Measurements from ENCODE around the gene MYH14. TPM values are rescaled to one million over a fixed set of nuclear protein-coding genes. Genes with fewer than 3 reads are reported as not detected.

MYH14 gene
- total and polyA plus RNA-seq, 2 of the 4 experiments (the other 2 are of a cell fraction): not detected

DNA sequence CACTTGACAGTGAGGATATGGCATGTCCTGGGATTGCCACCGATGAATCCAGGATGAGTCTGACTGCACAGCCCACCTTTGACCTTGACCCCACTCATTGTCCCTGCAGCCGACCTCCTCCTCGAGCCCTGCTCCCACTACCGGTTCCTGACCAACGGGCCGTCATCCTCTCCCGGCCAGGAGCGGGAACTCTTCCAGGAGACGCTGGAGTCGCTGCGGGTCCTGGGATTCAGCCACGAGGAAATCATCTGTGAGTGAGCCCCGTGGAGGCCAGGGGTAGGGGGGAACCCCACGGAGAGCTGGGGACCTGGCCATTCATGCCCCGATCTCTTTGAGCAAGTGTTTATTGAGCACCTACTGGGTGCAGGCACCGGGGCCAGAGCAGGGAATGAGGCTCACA lies 28.4 kb downstream of the MYH14 start:
- no peak overlapping the region for H3K56ac ChIP-seq (ENCODE audit: extremely low read depth, insufficient read depth, low read length)
- H3K4ac ChIP-seq (ENCODE audit: low read depth, low read length): no peak overlapping the region
- in situ Hi-C loops (cut with MboI; ENCODE audit: low sequenced_read_pairs) (no loop called here), dilution Hi-C loops (cut with HindIII; ENCODE audit: low sequenced_read_pairs, unreplicated experiment) (no loop called here), intact Hi-C loops (cut with micrococcal nuclease) (no loop called here)
- ATAC-seq (ENCODE audit: low read depth) (no peak), DNase-seq (no peak)
- H2AFZ ChIP-seq (replicated peaks; ENCODE audit: low read length, poor library complexity): no peak overlapping the region
- no peak for TF ChIP-seq FOS (IDR thresholded peaks at IDR 0.05; ENCODE audit: low read depth, low read length)
- TF ChIP-seq SMC3 (IDR thresholded peaks at IDR 0.05; ENCODE audit: low read depth, low read length): no peak
- TF ChIP-seq, protein P1, sequence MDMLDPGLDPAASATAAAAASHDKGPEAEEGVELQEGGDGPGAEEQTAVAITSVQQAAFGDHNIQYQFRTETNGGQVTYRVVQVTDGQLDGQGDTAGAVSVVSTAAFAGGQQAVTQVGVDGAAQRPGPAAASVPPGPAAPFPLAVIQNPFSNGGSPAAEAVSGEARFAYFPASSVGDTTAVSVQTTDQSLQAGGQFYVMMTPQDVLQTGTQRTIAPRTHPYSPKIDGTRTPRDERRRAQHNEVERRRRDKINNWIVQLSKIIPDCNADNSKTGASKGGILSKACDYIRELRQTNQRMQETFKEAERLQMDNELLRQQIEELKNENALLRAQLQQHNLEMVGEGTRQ (IDR thresholded peaks at IDR 0.05; ENCODE audit: low read depth, low read length): no peak
- no peak for TF ChIP-seq BHLHE40 (IDR thresholded peaks at IDR 0.05; ENCODE audit: low read depth, low read length)
- no peak for TF ChIP-seq MAZ (IDR thresholded peaks at IDR 0.05; ENCODE audit: borderline replicate concordance, low read depth, low read length)
- TF ChIP-seq, protein P2, sequence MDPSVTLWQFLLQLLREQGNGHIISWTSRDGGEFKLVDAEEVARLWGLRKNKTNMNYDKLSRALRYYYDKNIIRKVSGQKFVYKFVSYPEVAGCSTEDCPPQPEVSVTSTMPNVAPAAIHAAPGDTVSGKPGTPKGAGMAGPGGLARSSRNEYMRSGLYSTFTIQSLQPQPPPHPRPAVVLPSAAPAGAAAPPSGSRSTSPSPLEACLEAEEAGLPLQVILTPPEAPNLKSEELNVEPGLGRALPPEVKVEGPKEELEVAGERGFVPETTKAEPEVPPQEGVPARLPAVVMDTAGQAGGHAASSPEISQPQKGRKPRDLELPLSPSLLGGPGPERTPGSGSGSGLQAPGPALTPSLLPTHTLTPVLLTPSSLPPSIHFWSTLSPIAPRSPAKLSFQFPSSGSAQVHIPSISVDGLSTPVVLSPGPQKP (IDR thresholded peaks at IDR 0.05; ENCODE audit: borderline replicate concordance, low read depth, low read length): no peak
- TF ChIP-seq RCOR1 (IDR thresholded peaks at IDR 0.05; ENCODE audit: insufficient replicate concordance, low read length): no peak
- no peak overlapping the region for H4K8ac ChIP-seq (ENCODE audit: low read depth in 2 of 2, low read length in 2 of 2)
- no peaks in the 10 kb centered on the region for H3K27me3 ChIP-seq (ENCODE audit: control insufficient read depth, insufficient read depth, low read length)
- 59% methylated on average over 9 of the region's 16 CpGs; no CpG with 5 or more reads in 1 of the 2 experiments for WGBS, 2 experiments (ENCODE audit: extremely low coverage in 2 of 2, insufficient read length in 1 of 2)
- H4K5ac ChIP-seq (ENCODE audit: low read depth, low read length): no peak overlapping the region
- BruUV-seq (replicated peaks): no TSS peak
- no peaks in the 10 kb centered on the region for H3K36me3 ChIP-seq (ENCODE audit: control insufficient read depth, insufficient read depth, low read length)
- no peaks in the 10 kb centered on the region for H3K79me1 ChIP-seq (ENCODE audit: low read depth in 1 of 2, low read length in 2 of 2)
- H2BK15ac ChIP-seq (ENCODE audit: low read depth, low read length): no peak overlapping the region
- H3K9me1 ChIP-seq (ENCODE audit: insufficient read depth, low read length): no peaks in the 10 kb centered on the region
- no peak overlapping the region for H3K9ac ChIP-seq (ENCODE audit: low read depth, low read length)
- CTCF ChIA-PET: no interaction called here
- peaks cover 15% of the 10 kb centered on the region; the same call in 1 of the 2 replicates for H3K9me3 ChIP-seq (ENCODE audit: control insufficient read depth, insufficient read depth, low read length)
- H2BK120ac ChIP-seq (ENCODE audit: low read depth, low read length): no peak overlapping the region
- no peak overlapping the region for H2AK9ac ChIP-seq (replicated peaks; ENCODE audit: low read depth, low read length, poor library complexity)
- H3K14ac ChIP-seq (replicated peaks; ENCODE audit: low read depth, low read length): no peak overlapping the region
- H2BK20ac ChIP-seq (ENCODE audit: low read depth, low read length): no peak overlapping the region
- no peak overlapping the region for H2AK5ac ChIP-seq (ENCODE audit: low read depth, low read length)
- no peak overlapping the region for H4K91ac ChIP-seq (ENCODE audit: insufficient read depth, low read depth, low read length)
- H2BK5ac ChIP-seq (ENCODE audit: low read depth, low read length, poor library complexity, severe bottlenecking): no peak overlapping the region
- no peaks in the 10 kb centered on the region for H4K20me1 ChIP-seq (ENCODE audit: insufficient read depth, low read length)
- H3K4me1 ChIP-seq (ENCODE audit: control insufficient read depth, insufficient read depth, low read length): no peaks in the 10 kb centered on the region
- H3K4me2 ChIP-seq (ENCODE audit: low read depth, low read length): no peak overlapping the region
- H3K4me3 ChIP-seq (ENCODE audit: insufficient read depth, low read depth, low read length): no peak overlapping the region
- no peak overlapping the region for H3K18ac ChIP-seq (ENCODE audit: low read depth, low read length)
- POLR2A ChIA-PET (ENCODE audit: unreplicated experiment): no interaction called here
- no peak overlapping the region for H3K23ac ChIP-seq (ENCODE audit: low read depth, low read length)
- no peak overlapping the region for H3K27ac ChIP-seq (ENCODE audit: insufficient read depth, low read length)

All from IMR-90 (cell line).